Endodermal cell (in vitro differentiated cells): ENCODE results near the gene PRKRA. TPM values are rescaled to one million over a fixed set of nuclear protein-coding genes. Genes with fewer than 3 reads are reported as not detected.

Experiments
- DNase-seq: peaks from one replicate; pipeline ENCODE4 v3.0.0-alpha.2; 2017
- H3K27ac ChIP-seq: 2 replicates; pipeline ENCODE4 v1.5.1; 2013; ENCODE audit warnings: mild to moderate bottlenecking, low read depth, low read length, moderate library complexity
- H3K27me3 ChIP-seq: 2 replicates; pipeline ENCODE4 v1.6.1; 2013; ENCODE audit warnings: mild to moderate bottlenecking, low read length, moderate library complexity; ENCODE audit not compliant: insufficient read depth, control insufficient read depth, poor library complexity, severe bottlenecking
- H3K36me3 ChIP-seq: 2 replicates; pipeline ENCODE4 v1.7.0; 2013; ENCODE audit warnings: mild to moderate bottlenecking, low read length, moderate library complexity; ENCODE audit not compliant: control insufficient read depth, insufficient read depth
- H3K4me1 ChIP-seq: one replicate; pipeline ENCODE4 v1.7.0; 2013; ENCODE audit warnings: low read length; ENCODE audit not compliant: control insufficient read depth, insufficient read depth
- H3K4me3 ChIP-seq: 2 replicates; pipeline ENCODE4 v1.5.1; 2013; ENCODE audit warnings: mild to moderate bottlenecking, low read length, moderate library complexity
- H3K9ac ChIP-seq: 2 replicates; pipeline ENCODE4 v1.6.1; 2013; ENCODE audit warnings: mild to moderate bottlenecking, low read length, moderate library complexity; ENCODE audit not compliant: poor library complexity, severe bottlenecking; ENCODE audit errors: extremely low read depth
- H3K9me3 ChIP-seq: 2 replicates; pipeline ENCODE4 v1.6.1; 2013; ENCODE audit warnings: mild to moderate bottlenecking, low read length, moderate library complexity; ENCODE audit not compliant: control insufficient read depth
- H3K27ac Mint-ChIP-seq: 2 replicates; pipeline ENCODE4 v1.8.0; 2020; ENCODE audit warnings: mixed read lengths
- H3K27me3 Mint-ChIP-seq: 2 replicates; pipeline ENCODE4 v1.8.0; 2021; ENCODE audit warnings: mild to moderate bottlenecking, mixed read lengths; ENCODE audit not compliant: insufficient read depth
- H3K36me3 Mint-ChIP-seq: 2 replicates; pipeline ENCODE4 v1.8.0; 2020; ENCODE audit warnings: low read depth, mixed read lengths
- H3K4me1 Mint-ChIP-seq: 2 replicates; pipeline ENCODE4 v1.8.0; 2020; ENCODE audit warnings: mixed read lengths
- H3K4me3 Mint-ChIP-seq: 2 replicates; pipeline ENCODE4 v1.8.0; 2020; ENCODE audit warnings: mild to moderate bottlenecking, moderate library complexity, mixed read lengths
- H3K9me3 Mint-ChIP-seq: 2 replicates; pipeline ENCODE4 v1.8.0; 2020; ENCODE audit warnings: mild to moderate bottlenecking, mixed read lengths
- CTCF ChIP-seq: fragments of 200-600 bp; sonication (generic); conservative IDR thresholded peaks from 2 replicates; pipeline ENCODE4 v1.5.0; 2021; ENCODE audit warnings: antibody characterized with exemption, mild to moderate bottlenecking
- WGBS, 2 experiments: methylation state at CpG; one replicate each; pipeline versions ENCODE4 v1.1.5 to v1.1.7; 2013; ENCODE audit warnings: missing lambda C conversion rate in 2 of 2, mixed read lengths in 1 of 2; ENCODE audit not compliant: insufficient coverage in 1 of 2, insufficient read length in 1 of 2; 5-methylcytosine and 5-hydroxymethylcytosine counted together
- total RNA-seq, 2 donors: library from RNA; stranded (reverse); fragmentation: NEBNext Ultra II Directional in 1 of 2; extraction: Animal tissue kit (Norgen Biotek cat#: 25700) in 1 of 2; gene quantifications; 2 replicates in 1 of 2; 3 replicates in 1 of 2; pipeline ENCODE4 v1.2.1, GENCODE V29; 2021

The PRKRA gene
- total RNA-seq, 2 donors from 2014 or later = 66.4 to 74.4 TPM

GRCh38 chr2:178395941-178396570 lies 54.9 kb downstream of the PRKRA start:
- no peaks in the 10 kb centered on the region for H3K36me3 Mint-ChIP-seq
- DNase-seq = no peak
- Histone ChIP-seq H3K9ac (no peak overlapping the region), H3K27me3 (no peaks in the 10 kb centered on the region), H3K36me3 (no peaks in the 10 kb centered on the region), H3K4me3 (no peak overlapping the region), H3K27ac (no peak overlapping the region), H3K9me3 (no peaks in the 10 kb centered on the region), H3K4me1 (no peaks in the 10 kb centered on the region)
- H3K27ac Mint-ChIP-seq = no peak overlapping the region
- no peak overlapping the region for H3K4me3 Mint-ChIP-seq
- no peak for TF ChIP-seq CTCF
- no peaks in the 10 kb centered on the region for H3K9me3 Mint-ChIP-seq
- H3K4me1 Mint-ChIP-seq = peaks cover 1% of the 10 kb centered on the region
- WGBS, 2 experiments = 94 to 100% methylated on average over 1 to 7 of the region's 8 CpGs
- no peaks in the 10 kb centered on the region for H3K27me3 Mint-ChIP-seq

- no peak overlapping the region for H3K27ac ChIP-seq
- peaks cover 1% of the 10 kb centered on the region for H3K4me1 Mint-ChIP-seq
- no peaks in the 10 kb centered on the region for H3K27me3 Mint-ChIP-seq
- no peak overlapping the region for H3K4me3 ChIP-seq
- 100% methylated on average over 1 to 2 of the region's 2 CpGs for WGBS, 2 experiments
- H3K36me3 ChIP-seq = no peaks in the 10 kb centered on the region
- H3K4me3 Mint-ChIP-seq = no peak overlapping the region
- no peaks in the 10 kb centered on the region for H3K4me1 ChIP-seq
- no peaks in the 10 kb centered on the region for H3K27me3 ChIP-seq
- no peaks in the 10 kb centered on the region for H3K9me3 Mint-ChIP-seq
- DNase-seq = no peak
- no peaks in the 10 kb centered on the region for H3K9me3 ChIP-seq
- H3K9ac ChIP-seq = no peak overlapping the region
- H3K36me3 Mint-ChIP-seq = no peaks in the 10 kb centered on the region
- H3K27ac Mint-ChIP-seq = no peak overlapping the region
- no peak for TF ChIP-seq CTCF
Observed at GRCh38 chr2:178395295-178395694, 55.7 kb downstream of the PRKRA start.

GRCh38 chr2:178394859-178395258 lies 56.1 kb downstream of the PRKRA start:
- H3K36me3 Mint-ChIP-seq = no peaks in the 10 kb centered on the region
- no peaks in the 10 kb centered on the region for H3K27me3 Mint-ChIP-seq
- H3K4me3 Mint-ChIP-seq = no peak overlapping the region
- H3K9me3 Mint-ChIP-seq = no peaks in the 10 kb centered on the region
- no peaks in the 10 kb centered on the region for H3K4me1 ChIP-seq
- H3K4me3 ChIP-seq = no peak overlapping the region
- peaks cover 1% of the 10 kb centered on the region for H3K4me1 Mint-ChIP-seq
- H3K9me3 ChIP-seq = no peaks in the 10 kb centered on the region
- DNase-seq = no peak
- H3K9ac ChIP-seq = no peak overlapping the region
- H3K27me3 ChIP-seq = no peaks in the 10 kb centered on the region
- no peak overlapping the region for H3K27ac ChIP-seq
- TF ChIP-seq CTCF = no peak
- no peak overlapping the region for H3K27ac Mint-ChIP-seq
- H3K36me3 ChIP-seq = peaks cover under 1% of the 10 kb centered on the region
